ENCODE results near the gene KRTAP12-1. TPM values are rescaled to one million over a fixed set of nuclear protein-coding genes. Genes with fewer than 3 reads are reported as not detected.

The KRTAP12-1 gene
- total and polyA plus RNA-seq, 2 of the 8 experiments (the other 6 are each of a cell fraction or from before 2014, with no cell fraction given), result 0.50 to 0.73 TPM

DNA sequence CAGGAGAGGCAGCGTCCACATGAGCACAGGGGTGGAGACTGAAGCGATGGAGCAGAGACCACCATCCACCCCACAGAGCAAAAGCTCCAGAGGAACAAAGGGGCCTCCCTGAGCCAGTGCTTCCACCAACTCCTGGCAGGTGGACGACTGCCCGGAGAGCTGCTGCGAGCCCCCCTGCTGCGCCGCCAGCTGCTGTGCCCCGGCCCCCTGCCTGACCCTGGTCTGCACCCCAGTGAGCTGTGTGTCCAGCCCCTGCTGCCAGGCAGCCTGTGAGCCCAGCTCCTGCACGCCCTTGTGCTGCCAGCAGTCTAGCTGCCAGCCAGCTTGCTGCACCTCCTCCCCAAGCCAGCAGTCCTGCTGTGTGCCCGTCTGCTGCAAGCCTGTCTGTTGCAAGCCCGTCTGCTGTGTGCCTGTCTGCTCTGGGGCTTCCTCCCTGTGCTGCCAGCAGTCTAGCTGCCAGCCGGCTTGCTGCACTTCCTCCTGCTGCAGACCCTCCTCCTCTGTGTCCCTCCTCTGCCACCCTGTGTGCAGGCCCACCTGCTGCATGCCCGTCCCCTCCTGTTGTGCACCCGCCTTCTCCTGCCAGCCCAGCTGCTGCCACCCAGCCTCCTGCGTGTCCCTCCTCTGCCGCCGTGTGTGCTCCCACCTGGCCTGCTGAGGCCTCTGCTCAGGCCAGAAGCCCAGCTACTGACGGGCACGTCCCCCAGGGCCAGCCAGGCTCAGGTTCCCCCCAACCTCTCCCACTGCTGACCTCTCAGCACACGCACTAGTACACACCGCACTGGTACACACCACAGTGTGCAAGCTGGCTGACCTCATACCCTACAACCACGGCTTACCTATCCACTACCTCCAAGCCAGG lies 20.4 kb upstream of the KRTAP12-1 start (continued):
- TF ChIP-seq, protein P1, sequence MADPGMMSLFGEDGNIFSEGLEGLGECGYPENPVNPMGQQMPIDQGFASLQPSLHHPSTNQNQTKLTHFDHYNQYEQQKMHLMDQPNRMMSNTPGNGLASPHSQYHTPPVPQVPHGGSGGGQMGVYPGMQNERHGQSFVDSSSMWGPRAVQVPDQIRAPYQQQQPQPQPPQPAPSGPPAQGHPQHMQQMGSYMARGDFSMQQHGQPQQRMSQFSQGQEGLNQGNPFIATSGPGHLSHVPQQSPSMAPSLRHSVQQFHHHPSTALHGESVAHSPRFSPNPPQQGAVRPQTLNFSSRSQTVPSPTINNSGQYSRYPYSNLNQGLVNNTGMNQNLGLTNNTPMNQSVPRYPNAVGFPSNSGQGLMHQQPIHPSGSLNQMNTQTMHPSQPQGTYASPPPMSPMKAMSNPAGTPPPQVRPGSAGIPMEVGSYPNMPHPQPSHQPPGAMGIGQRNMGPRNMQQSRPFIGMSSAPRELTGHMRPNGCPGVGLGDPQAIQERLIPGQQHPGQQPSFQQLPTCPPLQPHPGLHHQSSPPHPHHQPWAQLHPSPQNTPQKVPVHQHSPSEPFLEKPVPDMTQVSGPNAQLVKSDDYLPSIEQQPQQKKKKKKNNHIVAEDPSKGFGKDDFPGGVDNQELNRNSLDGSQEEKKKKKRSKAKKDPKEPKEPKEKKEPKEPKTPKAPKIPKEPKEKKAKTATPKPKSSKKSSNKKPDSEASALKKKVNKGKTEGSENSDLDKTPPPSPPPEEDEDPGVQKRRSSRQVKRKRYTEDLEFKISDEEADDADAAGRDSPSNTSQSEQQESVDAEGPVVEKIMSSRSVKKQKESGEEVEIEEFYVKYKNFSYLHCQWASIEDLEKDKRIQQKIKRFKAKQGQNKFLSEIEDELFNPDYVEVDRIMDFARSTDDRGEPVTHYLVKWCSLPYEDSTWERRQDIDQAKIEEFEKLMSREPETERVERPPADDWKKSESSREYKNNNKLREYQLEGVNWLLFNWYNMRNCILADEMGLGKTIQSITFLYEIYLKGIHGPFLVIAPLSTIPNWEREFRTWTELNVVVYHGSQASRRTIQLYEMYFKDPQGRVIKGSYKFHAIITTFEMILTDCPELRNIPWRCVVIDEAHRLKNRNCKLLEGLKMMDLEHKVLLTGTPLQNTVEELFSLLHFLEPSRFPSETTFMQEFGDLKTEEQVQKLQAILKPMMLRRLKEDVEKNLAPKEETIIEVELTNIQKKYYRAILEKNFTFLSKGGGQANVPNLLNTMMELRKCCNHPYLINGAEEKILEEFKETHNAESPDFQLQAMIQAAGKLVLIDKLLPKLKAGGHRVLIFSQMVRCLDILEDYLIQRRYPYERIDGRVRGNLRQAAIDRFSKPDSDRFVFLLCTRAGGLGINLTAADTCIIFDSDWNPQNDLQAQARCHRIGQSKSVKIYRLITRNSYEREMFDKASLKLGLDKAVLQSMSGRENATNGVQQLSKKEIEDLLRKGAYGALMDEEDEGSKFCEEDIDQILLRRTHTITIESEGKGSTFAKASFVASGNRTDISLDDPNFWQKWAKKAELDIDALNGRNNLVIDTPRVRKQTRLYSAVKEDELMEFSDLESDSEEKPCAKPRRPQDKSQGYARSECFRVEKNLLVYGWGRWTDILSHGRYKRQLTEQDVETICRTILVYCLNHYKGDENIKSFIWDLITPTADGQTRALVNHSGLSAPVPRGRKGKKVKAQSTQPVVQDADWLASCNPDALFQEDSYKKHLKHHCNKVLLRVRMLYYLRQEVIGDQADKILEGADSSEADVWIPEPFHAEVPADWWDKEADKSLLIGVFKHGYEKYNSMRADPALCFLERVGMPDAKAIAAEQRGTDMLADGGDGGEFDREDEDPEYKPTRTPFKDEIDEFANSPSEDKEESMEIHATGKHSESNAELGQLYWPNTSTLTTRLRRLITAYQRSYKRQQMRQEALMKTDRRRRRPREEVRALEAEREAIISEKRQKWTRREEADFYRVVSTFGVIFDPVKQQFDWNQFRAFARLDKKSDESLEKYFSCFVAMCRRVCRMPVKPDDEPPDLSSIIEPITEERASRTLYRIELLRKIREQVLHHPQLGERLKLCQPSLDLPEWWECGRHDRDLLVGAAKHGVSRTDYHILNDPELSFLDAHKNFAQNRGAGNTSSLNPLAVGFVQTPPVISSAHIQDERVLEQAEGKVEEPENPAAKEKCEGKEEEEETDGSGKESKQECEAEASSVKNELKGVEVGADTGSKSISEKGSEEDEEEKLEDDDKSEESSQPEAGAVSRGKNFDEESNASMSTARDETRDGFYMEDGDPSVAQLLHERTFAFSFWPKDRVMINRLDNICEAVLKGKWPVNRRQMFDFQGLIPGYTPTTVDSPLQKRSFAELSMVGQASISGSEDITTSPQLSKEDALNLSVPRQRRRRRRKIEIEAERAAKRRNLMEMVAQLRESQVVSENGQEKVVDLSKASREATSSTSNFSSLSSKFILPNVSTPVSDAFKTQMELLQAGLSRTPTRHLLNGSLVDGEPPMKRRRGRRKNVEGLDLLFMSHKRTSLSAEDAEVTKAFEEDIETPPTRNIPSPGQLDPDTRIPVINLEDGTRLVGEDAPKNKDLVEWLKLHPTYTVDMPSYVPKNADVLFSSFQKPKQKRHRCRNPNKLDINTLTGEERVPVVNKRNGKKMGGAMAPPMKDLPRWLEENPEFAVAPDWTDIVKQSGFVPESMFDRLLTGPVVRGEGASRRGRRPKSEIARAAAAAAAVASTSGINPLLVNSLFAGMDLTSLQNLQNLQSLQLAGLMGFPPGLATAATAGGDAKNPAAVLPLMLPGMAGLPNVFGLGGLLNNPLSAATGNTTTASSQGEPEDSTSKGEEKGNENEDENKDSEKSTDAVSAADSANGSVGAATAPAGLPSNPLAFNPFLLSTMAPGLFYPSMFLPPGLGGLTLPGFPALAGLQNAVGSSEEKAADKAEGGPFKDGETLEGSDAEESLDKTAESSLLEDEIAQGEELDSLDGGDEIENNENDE (IDR thresholded peaks at IDR 0.05; ENCODE audit: insufficient replicate concordance, low read length), result no peak
- TF ChIP-seq KDM4A (IDR thresholded peaks at IDR 0.05; ENCODE audit: low read depth, low read length, severe bottlenecking), result no peak
- TF ChIP-seq SP1 (IDR thresholded peaks at IDR 0.05; ENCODE audit: low read depth, low read length), result no peak
- TF ChIP-seq TCF12 (IDR thresholded peaks at IDR 0.05; ENCODE audit: low read depth, low read length), result no peak
- TF ChIP-seq YY1 (IDR thresholded peaks at IDR 0.05; ENCODE audit: low read depth, low read length), result no peak
- no peak for TF ChIP-seq TEAD4 (IDR thresholded peaks at IDR 0.05; ENCODE audit: low read depth, low read length)
- TF ChIP-seq HDAC2 (IDR thresholded peaks at IDR 0.05; ENCODE audit: borderline replicate concordance in 1 of 2, low read depth in 2 of 2, low read length in 2 of 2), result no peak
- TF ChIP-seq, protein P2, sequence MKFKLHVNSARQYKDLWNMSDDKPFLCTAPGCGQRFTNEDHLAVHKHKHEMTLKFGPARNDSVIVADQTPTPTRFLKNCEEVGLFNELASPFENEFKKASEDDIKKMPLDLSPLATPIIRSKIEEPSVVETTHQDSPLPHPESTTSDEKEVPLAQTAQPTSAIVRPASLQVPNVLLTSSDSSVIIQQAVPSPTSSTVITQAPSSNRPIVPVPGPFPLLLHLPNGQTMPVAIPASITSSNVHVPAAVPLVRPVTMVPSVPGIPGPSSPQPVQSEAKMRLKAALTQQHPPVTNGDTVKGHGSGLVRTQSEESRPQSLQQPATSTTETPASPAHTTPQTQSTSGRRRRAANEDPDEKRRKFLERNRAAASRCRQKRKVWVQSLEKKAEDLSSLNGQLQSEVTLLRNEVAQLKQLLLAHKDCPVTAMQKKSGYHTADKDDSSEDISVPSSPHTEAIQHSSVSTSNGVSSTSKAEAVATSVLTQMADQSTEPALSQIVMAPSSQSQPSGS (IDR thresholded peaks at IDR 0.05; ENCODE audit: low read length), result no peak

Measured in H1 (cell line).